ENCODE data around the gene PRELP. TPM values are rescaled to one million over a fixed set of nuclear protein-coding genes. Genes with fewer than 3 reads are reported as not detected.

PRELP gene
- total RNA-seq, 4 donors from 2014 or later, result 67.3 to 115 (median 83.2) TPM

GRCh38 chr1:203526572-203526971, 51.0 kb downstream of the PRELP start:
- peak; percentile 54 for ATAC-seq (ENCODE audit: low FRiP score)
- DNase-seq (ENCODE audit: low spot score), result no peak
- TF ChIP-seq, protein P1, sequence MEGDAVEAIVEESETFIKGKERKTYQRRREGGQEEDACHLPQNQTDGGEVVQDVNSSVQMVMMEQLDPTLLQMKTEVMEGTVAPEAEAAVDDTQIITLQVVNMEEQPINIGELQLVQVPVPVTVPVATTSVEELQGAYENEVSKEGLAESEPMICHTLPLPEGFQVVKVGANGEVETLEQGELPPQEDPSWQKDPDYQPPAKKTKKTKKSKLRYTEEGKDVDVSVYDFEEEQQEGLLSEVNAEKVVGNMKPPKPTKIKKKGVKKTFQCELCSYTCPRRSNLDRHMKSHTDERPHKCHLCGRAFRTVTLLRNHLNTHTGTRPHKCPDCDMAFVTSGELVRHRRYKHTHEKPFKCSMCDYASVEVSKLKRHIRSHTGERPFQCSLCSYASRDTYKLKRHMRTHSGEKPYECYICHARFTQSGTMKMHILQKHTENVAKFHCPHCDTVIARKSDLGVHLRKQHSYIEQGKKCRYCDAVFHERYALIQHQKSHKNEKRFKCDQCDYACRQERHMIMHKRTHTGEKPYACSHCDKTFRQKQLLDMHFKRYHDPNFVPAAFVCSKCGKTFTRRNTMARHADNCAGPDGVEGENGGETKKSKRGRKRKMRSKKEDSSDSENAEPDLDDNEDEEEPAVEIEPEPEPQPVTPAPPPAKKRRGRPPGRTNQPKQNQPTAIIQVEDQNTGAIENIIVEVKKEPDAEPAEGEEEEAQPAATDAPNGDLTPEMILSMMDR (IDR thresholded peaks at IDR 0.05), result no peak

- TF ChIP-seq, protein P1 (IDR thresholded peaks at IDR 0.05), result no peak
- ATAC-seq (ENCODE audit: low FRiP score), result peak; percentile 5
- no peak for DNase-seq (ENCODE audit: low spot score)
Observed at GRCh38 chr1:203527013-203527412, 51.4 kb downstream of the PRELP start.

GRCh38 chr1:203528063-203528462, 52.5 kb downstream of the PRELP start:
- TF ChIP-seq, protein P1 (IDR thresholded peaks at IDR 0.05), result no peak
- DNase-seq (ENCODE audit: low spot score), result no peak
- no peak for ATAC-seq (ENCODE audit: low FRiP score)

GRCh38 chr1:203528976-203529835, 53.6 kb downstream of the PRELP start:
- no peak for DNase-seq (ENCODE audit: low spot score)
- ATAC-seq (ENCODE audit: low FRiP score), result no peak
- TF ChIP-seq, protein P1 (IDR thresholded peaks at IDR 0.05), result no peak

DNA sequence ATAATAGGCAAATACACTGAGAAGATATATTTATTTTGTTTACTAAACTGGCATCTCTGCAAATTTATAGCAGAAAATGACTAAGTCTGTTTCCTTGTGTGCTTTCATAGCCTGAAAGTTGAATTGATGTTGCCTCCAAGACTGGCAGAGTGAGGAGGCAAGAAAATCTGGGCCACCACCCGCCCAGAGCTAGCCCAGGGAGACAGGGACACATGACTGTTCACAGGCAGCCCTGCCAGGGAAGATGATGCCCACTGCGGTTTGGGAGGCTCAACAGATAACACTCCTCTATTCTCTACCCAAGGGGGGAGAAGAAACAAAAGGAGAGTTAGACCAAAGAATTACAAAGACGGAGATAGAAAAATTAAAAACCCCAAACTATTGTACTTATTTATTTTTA, 55.5 kb downstream of the PRELP start:
- DNase-seq (ENCODE audit: low spot score) (no peak), ATAC-seq (ENCODE audit: low FRiP score) (no peak)
- TF ChIP-seq, protein P1 (IDR thresholded peaks at IDR 0.05), result no peak

GRCh38 chr1:203534012-203534411, 58.4 kb downstream of the PRELP start:
- DNase-seq (ENCODE audit: low spot score) (no peak), ATAC-seq (ENCODE audit: low FRiP score) (no peak)
- TF ChIP-seq, protein P1 (IDR thresholded peaks at IDR 0.05), result no peak

DNA sequence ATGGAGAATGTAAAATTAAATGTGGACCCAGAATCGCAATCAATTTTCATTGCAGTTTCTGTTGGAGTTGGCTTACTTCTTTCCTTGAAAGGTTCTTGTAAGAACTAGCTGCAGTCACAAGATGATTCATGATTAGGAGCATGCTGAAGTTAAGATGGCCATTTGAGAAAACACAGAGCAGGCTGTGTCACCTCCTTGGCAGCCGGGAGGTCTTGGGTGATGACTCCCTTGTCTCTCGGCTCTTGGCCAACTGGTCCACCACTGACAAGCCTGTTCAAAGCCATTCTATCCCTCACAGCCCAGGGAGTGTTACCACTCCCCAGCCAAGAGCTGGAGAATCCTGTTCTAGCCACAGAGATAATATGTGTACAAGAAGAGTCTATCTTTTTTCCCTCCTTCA, 58.9 kb downstream of the PRELP start:
- DNase-seq (ENCODE audit: low spot score) (peak; percentile 71), ATAC-seq (ENCODE audit: low FRiP score) (peak; percentile 55)
- TF ChIP-seq, protein P1 (IDR thresholded peaks at IDR 0.05), result no peak

Data from omental fat pad (tissue), 4 donors.